NCI-H526 treated with DMSO at 0.1 percent for 48 hours (cell line): ENCODE data around the gene DNAI4.
"Not testable (repeated sequence)": the region's sequence is repeated elsewhere in the genome, so short reads cannot be mapped to it uniquely, and the experiment has no call there.

Source experiments
- DNase-seq: peaks from one replicate; lab custom pipeline; 2025; lab: John Stamatoyannopoulos, UW

Gene DNAI4

GRCh38 chr1:66929691-66929998 lies 5.0 kb upstream of the DNAI4 start:
- DNase-seq = no peak

GRCh38 chr1:66929146-66929688 lies 4.6 kb upstream of the DNAI4 start:
- no peak for DNase-seq

- DNase-seq = no peak
These were observed 2.9 kb upstream of the DNAI4 start for GRCh38 chr1:66927528-66927927.

- peak; percentile 42 for DNase-seq
These were observed 1.3 kb upstream of the DNAI4 start for GRCh38 chr1:66925944-66926343.

- no peak for DNase-seq
These were observed 878 bp upstream of the DNAI4 start for GRCh38 chr1:66925558-66925910.

GRCh38 chr1:66920543-66920942 lies 4.1 kb downstream of the DNAI4 start:
- no peak for DNase-seq

GRCh38 chr1:66919828-66920227 lies 4.8 kb downstream of the DNAI4 start:
- no peak for DNase-seq

- DNase-seq = no peak
These were observed 5.6 kb downstream of the DNAI4 start for GRCh38 chr1:66919063-66919462.

GRCh38 chr1:66917476-66917875 lies 7.2 kb downstream of the DNAI4 start:
- DNase-seq = no peak

- no peak for DNase-seq
These were observed 8.3 kb downstream of the DNAI4 start for GRCh38 chr1:66916320-66916719.

GRCh38 chr1:66915203-66915602 lies 9.5 kb downstream of the DNAI4 start:
- DNase-seq = not testable (repeated sequence)

GRCh38 chr1:66893712-66894111 lies 30.9 kb downstream of the DNAI4 start:
- DNase-seq = no peak

GRCh38 chr1:66890621-66891020 lies 34.0 kb downstream of the DNAI4 start:
- DNase-seq = no peak

GRCh38 chr1:66889030-66889429 lies 35.6 kb downstream of the DNAI4 start:
- DNase-seq = no peak

GRCh38 chr1:66876664-66877063 lies 48.0 kb downstream of the DNAI4 start:
- no peak for DNase-seq

GRCh38 chr1:66873111-66873510 lies 51.5 kb downstream of the DNAI4 start:
- DNase-seq = no peak

GRCh38 chr1:66872024-66872423 lies 52.6 kb downstream of the DNAI4 start:
- not testable (repeated sequence) for DNase-seq

- DNase-seq = no peak
These were observed 57.2 kb downstream of the DNAI4 start for GRCh38 chr1:66867501-66867900.

- no peak for DNase-seq
These were observed 64.1 kb downstream of the DNAI4 start for GRCh38 chr1:66860529-66860928.

- DNase-seq = no peak
These were observed 71.3 kb downstream of the DNAI4 start for GRCh38 chr1:66853379-66853778.

GRCh38 chr1:66852870-66853269 lies 71.8 kb downstream of the DNAI4 start:
- DNase-seq = no peak

- DNase-seq = no peak
These were observed 73.7 kb downstream of the DNAI4 start for GRCh38 chr1:66850989-66851388.

- DNase-seq = no peak
These were observed 76.5 kb downstream of the DNAI4 start for GRCh38 chr1:66848193-66848592.

- no peak for DNase-seq
These were observed 83.7 kb downstream of the DNAI4 start for GRCh38 chr1:66840929-66841328.

GRCh38 chr1:66834926-66835325 lies 89.7 kb downstream of the DNAI4 start:
- DNase-seq = no peak
